ENCODE results near the gene USP50.
"Not testable (repeated sequence)": the region's sequence is repeated elsewhere in the genome, so short reads cannot be mapped to it uniquely, and the experiment has no call there.

The USP50 gene

GRCh38 chr15:50546566-50546965, at the start of gene USP50:
Gene USP50, minus strand, starts transcription at chr15:50546666. Its CDS starts 141 bp downstream, at chr15:50546525.
- no peak for DNase-seq

DNA sequence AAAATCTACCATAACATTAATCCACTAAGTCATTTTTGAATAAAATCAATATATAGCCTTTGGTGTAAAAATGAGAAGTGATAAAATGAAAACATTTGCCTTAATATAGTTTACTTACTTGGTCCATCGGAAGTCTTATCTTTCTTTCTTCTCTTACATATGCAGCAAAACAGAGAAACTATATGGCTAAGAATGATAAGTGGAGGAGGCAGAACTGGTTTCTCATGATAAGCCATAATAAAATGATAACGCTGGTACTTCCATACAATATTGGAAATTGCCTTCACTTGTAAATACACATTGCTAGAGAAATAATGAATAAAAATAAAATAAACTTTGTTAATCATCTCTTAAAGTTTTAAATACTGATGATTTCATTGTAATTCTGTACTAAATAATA, 47.8 kb upstream of the USP50 start:
- no peak for DNase-seq

DNA sequence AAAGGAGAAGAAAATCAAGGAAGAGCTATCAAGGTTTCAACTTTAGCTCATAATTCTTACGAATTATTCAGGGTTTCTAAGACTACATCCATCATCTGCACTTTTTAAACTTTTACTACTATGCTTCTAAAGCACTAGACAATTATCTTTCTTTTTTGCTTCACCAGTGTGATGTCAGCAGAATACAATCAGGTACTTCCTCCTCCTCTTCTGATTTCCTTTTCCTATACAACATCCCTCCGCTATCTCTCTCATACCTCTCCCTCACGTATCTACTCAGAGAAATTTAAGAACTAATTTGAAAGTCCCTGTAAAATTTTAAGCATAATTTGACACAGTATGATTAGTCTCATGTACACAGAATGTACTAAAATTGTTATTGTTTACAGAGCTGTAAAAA, 47.3 kb upstream of the USP50 start:
- DNase-seq: no peak

DNA sequence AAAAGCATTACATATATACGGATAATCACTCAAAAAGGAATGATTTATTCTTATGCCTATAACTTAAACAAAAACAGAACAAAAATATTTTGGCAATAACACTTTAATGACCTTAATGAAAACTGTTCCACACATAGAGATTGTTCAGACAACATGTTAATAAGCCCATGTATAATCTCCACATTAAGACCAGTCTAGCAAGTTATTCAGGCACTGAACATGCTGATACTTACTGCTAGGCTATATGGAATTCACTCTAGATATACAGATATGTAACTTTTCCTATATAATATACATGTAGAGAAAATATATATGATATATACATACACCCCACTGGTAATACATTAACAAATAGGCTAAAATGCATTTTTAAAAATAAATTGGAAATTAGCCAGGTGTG, 43.8 kb upstream of the USP50 start:
- DNase-seq: no peak

GRCh38 chr15:50577492-50577891, 31.0 kb upstream of the USP50 start:
- no peak for DNase-seq

DNA sequence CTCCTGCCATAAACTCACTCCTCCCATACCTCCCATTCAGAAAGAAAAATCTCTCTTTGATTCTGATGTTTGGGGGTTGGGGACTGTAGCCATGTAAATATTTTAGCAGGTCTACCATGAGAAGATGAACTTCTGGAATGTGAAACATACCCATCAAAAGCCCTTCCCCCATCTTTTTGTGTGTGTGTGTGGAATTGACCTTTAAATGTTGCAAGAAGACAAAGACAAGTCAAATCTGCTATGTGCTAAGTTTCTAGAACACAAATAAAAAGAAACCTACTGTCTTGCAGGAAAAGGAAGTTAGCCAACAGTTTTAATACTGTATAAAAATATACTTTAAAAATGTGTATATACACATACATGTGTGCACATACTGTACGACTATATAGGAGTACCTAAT, 29.7 kb upstream of the USP50 start:
- DNase-seq: no peak

DNA sequence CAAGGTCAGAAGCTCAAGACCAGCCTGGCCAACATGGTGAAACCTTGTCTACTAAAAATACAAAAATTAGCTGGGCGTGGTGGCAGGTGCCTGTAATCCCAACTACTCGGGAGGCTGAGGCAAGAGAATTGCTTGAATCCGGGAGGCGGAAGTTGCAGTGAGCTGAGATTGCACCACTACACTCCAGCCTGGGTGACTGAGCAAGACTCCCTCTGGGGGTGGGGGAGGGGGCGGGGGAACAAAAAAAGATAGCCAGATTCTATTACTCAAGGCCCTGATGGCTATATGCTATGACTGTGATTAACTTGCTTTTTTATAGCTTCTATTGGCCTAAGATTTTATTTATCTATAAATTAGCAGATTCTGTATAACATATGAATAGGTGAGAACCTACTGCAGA, 27.4 kb upstream of the USP50 start:
- not testable (repeated sequence) for DNase-seq

DNA sequence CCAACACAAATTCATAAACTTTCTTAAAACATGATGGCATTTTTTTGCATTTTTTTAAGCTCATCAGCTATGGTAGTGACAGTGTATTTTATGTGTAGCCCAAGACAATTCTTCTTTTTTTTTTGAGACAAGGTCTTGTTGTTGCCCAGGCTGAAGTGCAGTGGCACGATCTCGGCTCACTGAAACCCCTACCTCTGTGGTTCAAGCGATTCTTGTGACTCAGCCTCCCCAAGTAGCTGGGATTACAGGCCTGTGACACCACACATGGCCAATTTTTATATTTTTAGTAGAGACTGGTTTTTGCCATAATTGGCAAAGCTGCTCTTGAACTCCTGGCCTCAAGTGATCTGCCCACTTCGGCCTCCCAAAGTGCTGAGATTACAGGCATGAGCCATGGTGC, 17.3 kb upstream of the USP50 start:
- no peak for DNase-seq

- no peak for DNase-seq
These were observed 16.5 kb upstream of the USP50 start for GRCh38 chr15:50562735-50563640.

GRCh38 chr15:50558012-50558411, 11.5 kb upstream of the USP50 start:
- no peak for DNase-seq

GRCh38 chr15:50556642-50557371, 10.3 kb upstream of the USP50 start:
- DNase-seq: no peak

- no peak for DNase-seq
These were observed 5.8 kb upstream of the USP50 start for GRCh38 chr15:50552238-50552637.

DNA sequence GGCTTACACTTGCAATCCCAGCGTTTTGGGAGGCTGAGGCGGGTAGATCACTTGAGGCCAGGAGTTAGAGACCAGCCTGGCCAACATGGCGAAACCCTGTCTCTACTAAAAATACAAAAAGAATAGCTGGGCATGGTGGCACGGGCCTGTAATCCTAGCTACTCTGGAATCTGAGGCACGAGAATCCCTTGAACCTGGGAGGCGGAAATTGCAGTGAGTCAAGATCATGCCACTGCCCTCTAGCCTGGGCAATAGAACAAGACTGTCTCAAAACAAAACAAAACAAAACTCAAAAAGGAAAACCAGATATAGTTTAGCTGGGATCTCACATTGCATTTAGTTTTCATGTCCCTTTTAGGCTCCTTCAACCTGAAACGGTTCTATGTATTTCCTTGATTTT, 2.9 kb upstream of the USP50 start:
- DNase-seq: no peak

DNA sequence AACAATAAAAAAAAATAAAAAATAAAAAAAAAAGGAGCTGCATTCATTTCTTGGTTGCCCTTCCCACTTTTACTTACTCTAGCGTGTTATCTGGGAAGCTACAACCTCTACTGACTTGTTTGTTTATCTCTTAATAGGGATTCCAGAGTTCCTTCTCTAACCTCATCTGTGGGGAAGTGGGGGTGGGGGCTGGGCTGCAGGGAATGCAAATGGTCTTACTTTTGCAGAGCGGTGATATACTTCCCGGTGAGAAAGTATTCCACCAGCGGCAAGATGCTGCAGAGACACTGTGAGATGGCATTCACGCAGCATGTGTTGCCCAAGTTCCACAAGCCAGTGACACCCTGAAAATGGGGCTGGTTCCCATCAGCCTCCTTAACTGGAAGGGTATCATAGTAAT, 2.1 kb downstream of the USP50 start:
- no peak for DNase-seq

DNA sequence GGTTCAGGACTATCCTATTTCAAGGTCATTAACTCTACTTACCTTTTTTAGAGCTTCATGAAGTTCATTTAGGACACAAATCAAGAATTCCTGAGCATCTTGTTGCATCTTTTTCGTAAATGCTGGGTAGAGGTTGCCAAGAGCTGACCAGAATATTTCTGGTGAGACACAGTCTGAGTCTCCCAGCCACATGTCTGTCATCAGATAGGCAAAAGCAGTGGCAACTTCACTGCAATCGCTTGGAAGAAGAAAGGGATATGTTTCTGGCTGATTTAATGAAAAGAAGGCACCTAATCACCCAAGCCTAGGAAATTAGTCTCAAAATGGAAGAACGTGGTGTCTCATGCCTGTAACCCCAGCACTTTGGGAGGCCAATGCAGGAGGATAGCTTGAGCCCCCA, 2.9 kb downstream of the USP50 start:
- no peak for DNase-seq

DNA sequence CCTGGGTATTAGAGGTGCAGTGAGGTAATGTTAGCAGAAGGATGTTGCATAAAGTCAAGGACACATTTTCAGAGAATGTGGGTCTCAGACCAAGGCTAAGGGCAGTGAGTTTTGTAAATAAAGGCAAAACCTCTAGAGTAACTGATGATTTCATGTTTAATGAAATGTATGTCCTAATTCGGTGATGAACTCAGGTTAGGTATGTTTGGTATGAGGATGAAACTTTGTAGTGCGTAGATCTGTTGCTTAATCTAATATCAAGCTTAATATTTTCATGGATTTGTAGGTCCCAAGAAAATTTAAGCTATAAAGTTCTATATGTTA, 3.6 kb downstream of the USP50 start:
- no peak for DNase-seq

DNA sequence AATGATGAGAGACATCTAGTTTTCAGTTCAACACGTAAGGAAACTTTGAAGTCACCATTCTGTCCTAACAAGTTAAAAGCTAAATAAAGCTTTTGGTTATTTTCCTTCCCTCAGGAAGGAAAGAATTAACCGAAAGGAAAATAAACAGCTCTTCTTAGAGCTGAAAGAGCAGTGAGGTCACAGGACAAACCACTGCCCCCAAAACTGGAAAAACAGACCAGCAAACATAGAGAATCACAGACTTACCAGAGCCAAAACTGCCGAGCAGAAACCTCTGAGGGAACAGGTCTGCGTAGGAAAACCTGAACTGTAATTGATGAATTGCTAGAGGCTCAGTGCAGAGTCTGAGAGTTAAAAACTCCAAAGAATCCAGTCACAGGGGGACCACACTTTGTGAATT, 14.7 kb downstream of the USP50 start:
- DNase-seq: no peak

GRCh38 chr15:50531163-50531562, 15.3 kb downstream of the USP50 start:
- no peak for DNase-seq

GRCh38 chr15:50523851-50524251, 22.6 kb downstream of the USP50 start:
- DNase-seq: no peak

GRCh38 chr15:50519740-50520425, 26.6 kb downstream of the USP50 start:
- DNase-seq: no peak

- DNase-seq: no peak
These were observed 33.5 kb downstream of the USP50 start for GRCh38 chr15:50513001-50513400.

DNA sequence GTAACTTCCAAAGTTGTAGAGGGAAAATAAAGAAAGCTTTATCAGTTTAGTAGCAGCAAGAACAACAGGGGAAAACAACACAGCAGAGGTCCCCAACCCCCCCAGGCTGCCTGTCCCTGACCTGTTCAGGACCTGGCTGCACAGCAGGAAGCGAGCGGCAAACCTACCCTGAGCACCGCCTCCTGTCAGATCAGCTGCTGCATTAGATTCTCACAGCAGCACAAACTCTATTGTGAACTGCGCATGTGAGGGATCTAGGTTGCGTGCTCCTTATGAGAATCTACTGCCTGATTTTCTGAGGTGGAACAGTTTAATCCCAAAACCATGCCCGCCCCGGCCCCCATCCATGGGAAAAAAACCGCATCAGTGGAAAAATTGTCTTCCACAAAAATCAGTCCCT, 40.3 kb downstream of the USP50 start:
- DNase-seq: no peak

DNA sequence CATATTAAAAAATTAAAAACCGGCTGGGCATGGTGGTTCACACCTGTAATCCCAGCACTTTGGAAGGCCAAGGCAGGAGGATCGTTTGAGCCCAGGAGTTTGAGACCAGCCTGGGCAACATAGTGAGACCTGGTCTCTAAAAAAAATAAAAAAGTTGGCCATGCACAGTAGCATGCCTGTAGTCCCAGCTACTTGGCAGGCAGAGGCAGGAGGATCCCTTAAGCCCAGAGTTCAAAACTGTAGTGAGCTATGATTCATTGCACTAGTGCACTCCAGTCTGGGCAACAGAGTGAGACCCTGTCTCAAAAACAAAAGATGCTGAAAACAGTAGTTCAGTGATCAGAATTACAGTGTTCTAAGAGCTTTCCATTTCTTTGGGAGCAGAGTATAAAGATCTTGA, 40.8 kb downstream of the USP50 start:
- not testable (repeated sequence) for DNase-seq

DNA sequence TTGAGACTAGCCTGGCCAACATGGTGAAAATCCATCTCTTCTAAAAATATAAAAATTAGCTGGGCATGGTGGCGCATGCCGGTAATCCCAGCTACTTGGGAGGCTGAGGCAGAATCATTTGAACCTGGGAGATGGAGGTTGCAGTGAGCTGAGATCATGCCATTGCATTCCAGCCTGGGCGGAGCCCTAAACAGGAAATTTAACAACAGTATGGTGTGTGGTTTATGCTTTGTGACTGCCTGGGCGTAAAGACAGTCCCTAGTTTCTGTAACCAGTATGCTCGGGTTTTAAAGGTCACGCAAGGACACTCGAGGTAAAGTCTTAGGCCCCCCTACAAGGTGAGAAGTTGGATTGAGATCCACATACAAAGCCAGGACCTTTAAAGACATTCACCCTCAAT, 43.3 kb downstream of the USP50 start:
- no peak for DNase-seq

All from NCI-H187 treated with DMSO at 0.1 percent for 48 hours (cell line).